ENCODE data around the gene FGL2.

DNA sequence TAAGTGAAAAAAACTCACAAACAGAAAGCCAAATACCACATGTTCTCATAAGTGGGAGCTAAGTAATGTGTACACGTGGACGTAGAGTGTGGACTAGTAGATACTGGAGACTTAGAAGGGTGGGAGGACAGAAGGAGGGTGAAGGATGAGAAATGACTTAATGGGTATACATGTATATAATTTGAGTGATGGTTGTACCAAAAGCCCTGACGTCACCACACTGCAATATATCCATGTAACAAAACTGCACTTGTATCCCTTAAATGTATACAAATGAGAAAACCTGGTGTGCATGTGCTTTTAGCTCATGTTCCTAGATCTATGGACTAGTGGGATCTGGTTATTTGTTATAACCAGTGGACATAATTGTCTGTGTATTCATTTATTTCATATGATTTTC, 48.5 kb upstream of the FGL2 start:
- TF ChIP-seq POLR2A (IDR thresholded peaks at IDR 0.05), result no peak
- no peak for TF ChIP-seq CTCF (IDR thresholded peaks at IDR 0.05 in 4 of 5, conservative IDR thresholded peaks at IDR 0.05 in 1 of 5)
